HG02610 (cell line): ENCODE results near the gene ZNF287.

Source experiments
- ATAC-seq: cut with Tn5 transposase; IDR thresholded peaks from one replicate; pipeline ENCODE4 v1.9.1; 2021; ENCODE audit warnings: mild to moderate bottlenecking, moderate library complexity; ENCODE audit not compliant: unreplicated experiment

Gene ZNF287

GRCh38 chr17:16517477-16517876 is 51.5 kb downstream of the ZNF287 start:
- ATAC-seq: no peak

GRCh38 chr17:16516594-16517051 is 52.4 kb downstream of the ZNF287 start:
- no peak for ATAC-seq

GRCh38 chr17:16515933-16516332 is 53.1 kb downstream of the ZNF287 start:
- no peak for ATAC-seq

GRCh38 chr17:16513873-16514272 is 55.1 kb downstream of the ZNF287 start:
- ATAC-seq: no peak

- no peak for ATAC-seq
These were observed 57.0 kb downstream of the ZNF287 start for GRCh38 chr17:16512011-16512410.

- ATAC-seq: no peak
These were observed 57.4 kb downstream of the ZNF287 start for GRCh38 chr17:16511593-16511992.

- no peak for ATAC-seq
These were observed 61.0 kb downstream of the ZNF287 start for GRCh38 chr17:16507918-16508533.

GRCh38 chr17:16506188-16506587 is 62.8 kb downstream of the ZNF287 start:
- ATAC-seq: no peak

GRCh38 chr17:16504984-16505383 is 64.0 kb downstream of the ZNF287 start:
- no peak for ATAC-seq
